B cell (primary cell): ENCODE data around the gene WDR54. TPM values are rescaled to one million over a fixed set of nuclear protein-coding genes. Genes with fewer than 3 reads are reported as not detected.

ENCODE experiments used
- ATAC-seq: fragments of 200-7000 bp; cut with Tn5 transposase; one replicate; pipeline ENCODE4 v1.10.0; 2021; ENCODE audit warnings: low read depth, mild to moderate bottlenecking, moderate number of reproducible peaks, moderate library complexity
- CTCF ChIA-PET: fragments of 350-600 bp; sonication (Branson Sonifier 250); formaldehyde crosslinking; loops from one replicate; lab custom pipeline; 2021; ENCODE audit warnings: antibody characterized with exemption, inconsistent platforms; lab: Charles Lee
- POLR2A ChIA-PET: fragments of 350-600 bp; sonication (Branson Sonifier 250); formaldehyde crosslinking; loops from one replicate; lab custom pipeline; 2021; ENCODE audit warnings: antibody characterized with exemption; lab: Charles Lee
- DNase-seq: peaks from one replicate; pipeline ENCODE4 v3.0.0; 2013
- H2AFZ ChIP-seq: 2 replicates; pipeline ENCODE4 v1.6.1; 2012; ENCODE audit warnings: mild to moderate bottlenecking, low read depth, low read length; ENCODE audit not compliant: insufficient read depth, poor library complexity, severe bottlenecking
- H3K27ac ChIP-seq, 2 donors: 1 replicate in 1 of 2; 2 replicates in 1 of 2; pipeline ENCODE4 v1.5.1; 2012 to 2013; ENCODE audit warnings: low read length in 2 of 2, mild to moderate bottlenecking in 2 of 2, moderate library complexity in 1 of 2
- H3K27me3 ChIP-seq, 4 experiments: fragments of 200-600 bp in 1 of 4; sonication (generic) in 1 of 4; replicated peaks in 1 of 4; 1 replicate in 2 of 4; 2 replicates in 2 of 4; pipeline versions ENCODE4 v1.6.1 to v1.7.0; 2013 to 2016; ENCODE audit warnings: low read length in 3 of 4, mild to moderate bottlenecking in 2 of 4, mixed read lengths in 1 of 4, moderate library complexity in 1 of 4; ENCODE audit not compliant: insufficient read depth in 4 of 4, control insufficient read depth in 3 of 4; ENCODE audit errors: control extremely low read depth in 1 of 4
- H3K36me3 ChIP-seq, 2 experiments: replicated peaks in 1 of 2; 1 replicate in 1 of 2; 2 replicates in 1 of 2; pipeline versions ENCODE4 v1.6.1 to v1.7.1; 2013; ENCODE audit warnings: low read length in 1 of 2; ENCODE audit not compliant: insufficient read depth in 2 of 2, control insufficient read depth in 1 of 2; ENCODE audit errors: control extremely low read depth in 1 of 2, extremely low read depth in 1 of 2
- H3K4me1 ChIP-seq, 2 donors: fragments of 200-600 bp in 1 of 2; sonication (generic) in 1 of 2; 1 replicate in 1 of 2; 2 replicates in 1 of 2; pipeline versions ENCODE4 v1.5.1 to v1.6.1; 2013 to 2017; ENCODE audit warnings: low read length in 2 of 2; ENCODE audit not compliant: control insufficient read depth in 2 of 2, insufficient read depth in 2 of 2
- H3K4me2 ChIP-seq: replicated peaks from 2 replicates; pipeline ENCODE3; 2012; ENCODE audit warnings: mild to moderate bottlenecking, low read depth, low read length; ENCODE audit not compliant: poor library complexity, severe bottlenecking
- H3K4me3 ChIP-seq, 5 experiments: fragments of 200-600 bp in 1 of 5; sonication (generic) in 1 of 5; 1 replicate in 3 of 5; 2 replicates in 2 of 5; pipeline versions ENCODE4 v1.5.1 to v1.7.0; 2011 to 2016; ENCODE audit warnings: low read length in 4 of 5, mild to moderate bottlenecking in 4 of 5, low read depth in 2 of 5, control low read depth in 1 of 5, moderate library complexity in 1 of 5; ENCODE audit not compliant: insufficient read depth in 1 of 5; ENCODE audit errors: control extremely low read depth in 1 of 5, extremely low read depth in 1 of 5
- H3K79me2 ChIP-seq: fragments of 200-600 bp; sonication (generic); one replicate; pipeline ENCODE4 v1.6.0; 2016; ENCODE audit warnings: low read length; ENCODE audit not compliant: control insufficient read depth, insufficient read depth
- H3K9ac ChIP-seq: fragments of 200-600 bp; sonication (generic); 2 replicates; pipeline ENCODE4 v1.6.1; 2017; ENCODE audit warnings: mild to moderate bottlenecking, low read length, moderate library complexity
- H3K9me3 ChIP-seq, 3 donors: one replicate each; pipeline versions ENCODE4 v1.6.1 to v1.7.1; 2013; ENCODE audit warnings: low read length in 2 of 3; ENCODE audit not compliant: control insufficient read depth in 2 of 3, insufficient read depth in 1 of 3; ENCODE audit errors: control extremely low read depth in 1 of 3
- H4K20me1 ChIP-seq: 2 replicates; pipeline ENCODE4 v1.6.0; 2012; ENCODE audit warnings: mild to moderate bottlenecking, low read length; ENCODE audit not compliant: insufficient read depth, control insufficient read depth, poor library complexity, severe bottlenecking
- H3K27ac Mint-ChIP-seq: one replicate; pipeline ENCODE4 v1.8.0; 2021; ENCODE audit warnings: mixed read lengths
- H3K27me3 Mint-ChIP-seq: one replicate; pipeline ENCODE4 v1.8.0; 2021; ENCODE audit warnings: mixed read lengths
- H3K4me1 Mint-ChIP-seq: one replicate; pipeline ENCODE4 v1.8.0; 2021; ENCODE audit warnings: mixed read lengths
- H3K4me3 Mint-ChIP-seq: one replicate; pipeline ENCODE4 v1.8.0; 2021; ENCODE audit warnings: mixed read lengths
- H3K9me3 Mint-ChIP-seq: one replicate; pipeline ENCODE4 v1.8.0; 2022; ENCODE audit warnings: mixed read lengths; ENCODE audit not compliant: insufficient read depth
- EZH2 ChIP-seq: IDR thresholded peaks from 2 replicates; pipeline ENCODE4 v1.6.1; 2012; ENCODE audit warnings: borderline replicate concordance, low read depth, mild to moderate bottlenecking, moderate library complexity, low read length; ENCODE audit not compliant: insufficient read depth, poor library complexity, severe bottlenecking
- WGBS: methylation state at CpG from one replicate; pipeline ENCODE4 v1.1.5; 2013; ENCODE audit warnings: missing lambda C conversion rate; ENCODE audit not compliant: insufficient coverage; 5-methylcytosine and 5-hydroxymethylcytosine counted together
- intact Hi-C: fragments of 100-400 bp; cut with micrococcal nuclease; formaldehyde crosslinking; loops from one replicate; pipeline ENCODE4 v1.10.0; 2022
- polyA plus RNA-seq: library from polyadenylated mRNA; depleted of rRNA; stranded (reverse); fragments of >200 nt; gene quantifications from 2 replicates; pipeline ENCODE4 v1.2.3, GENCODE V29; 2012
- total RNA-seq, 2 donors: library from RNA; stranded (reverse); fragments of 120-200 nt in 1 of 2; gene quantifications; 1 replicate in 1 of 2; 2 replicates in 1 of 2; pipeline versions ENCODE4 v1.2.3 to v1.2.4, GENCODE V29; 2013 to 2022
- TF ChIP-seq, protein P1 (sequence below): fragments of 200-600 bp; IDR thresholded peaks from one replicate; pipeline ENCODE4 v1.8.0; 2022; ENCODE audit warnings: antibody characterized with exemption, mild to moderate bottlenecking

The WDR54 gene
- total and polyA plus RNA-seq, 2 donors (not counting 1 experiment from before 2014, with no cell fraction given), result 42.2 to 52.8 TPM

DNA sequence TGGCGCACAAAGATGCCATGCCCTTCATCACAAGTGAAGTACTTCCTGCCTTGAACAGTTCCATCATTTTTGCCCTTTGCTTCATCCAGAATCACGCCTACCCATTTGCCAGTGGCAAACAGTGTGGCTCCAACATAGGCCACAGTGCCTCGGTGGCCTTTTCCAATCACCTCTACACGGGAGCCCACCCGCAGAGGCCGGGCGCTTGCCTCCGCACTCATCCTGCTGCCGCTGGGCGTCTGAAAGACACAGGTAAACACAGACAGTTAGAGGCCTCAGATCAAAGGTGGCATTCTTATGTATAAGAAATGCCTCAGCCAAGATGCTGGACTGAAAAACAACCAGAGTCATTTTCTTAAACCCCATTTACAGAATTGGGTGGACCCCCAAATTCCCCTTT is 43.5 kb upstream of the WDR54 start:
- Mint-ChIP-seq H3K4me1 (peaks cover 19% of the 10 kb centered on the region), H3K9me3 (no peaks in the 10 kb centered on the region)

More for the DNA sequence above, 43.5 kb upstream of the WDR54 start:
- Mint-ChIP-seq H3K4me3 (no peak overlapping the region), H3K27ac (no peak overlapping the region), H3K27me3 (no peaks in the 10 kb centered on the region)
- Histone ChIP-seq H3K9ac (no peak overlapping the region), H3K9me3 (no peaks in the 10 kb centered on the region), H3K4me2 (no peak overlapping the region), H4K20me1 (peaks cover 71% of the 10 kb centered on the region), H3K27me3 (no peaks in the 10 kb centered on the region), H2AFZ (no peak overlapping the region), H3K36me3 (peaks cover 3 to 29% of the 10 kb centered on the region in 2 experiments), H3K4me3 (no peak overlapping the region), H3K79me2 (peaks cover 38% of the 10 kb centered on the region), H3K27ac (no peak overlapping the region), H3K4me1 (peaks cover 10 to 13% of the 10 kb centered on the region in 2 donors)
- intact Hi-C loops, result no loop called here
- WGBS, result 98% methylated on average over 10 of the region's 10 CpGs
- POLR2A ChIA-PET, result no interaction called here
- CTCF ChIA-PET, result no interaction called here
- no peak for TF ChIP-seq EZH2
- TF ChIP-seq, protein P1, sequence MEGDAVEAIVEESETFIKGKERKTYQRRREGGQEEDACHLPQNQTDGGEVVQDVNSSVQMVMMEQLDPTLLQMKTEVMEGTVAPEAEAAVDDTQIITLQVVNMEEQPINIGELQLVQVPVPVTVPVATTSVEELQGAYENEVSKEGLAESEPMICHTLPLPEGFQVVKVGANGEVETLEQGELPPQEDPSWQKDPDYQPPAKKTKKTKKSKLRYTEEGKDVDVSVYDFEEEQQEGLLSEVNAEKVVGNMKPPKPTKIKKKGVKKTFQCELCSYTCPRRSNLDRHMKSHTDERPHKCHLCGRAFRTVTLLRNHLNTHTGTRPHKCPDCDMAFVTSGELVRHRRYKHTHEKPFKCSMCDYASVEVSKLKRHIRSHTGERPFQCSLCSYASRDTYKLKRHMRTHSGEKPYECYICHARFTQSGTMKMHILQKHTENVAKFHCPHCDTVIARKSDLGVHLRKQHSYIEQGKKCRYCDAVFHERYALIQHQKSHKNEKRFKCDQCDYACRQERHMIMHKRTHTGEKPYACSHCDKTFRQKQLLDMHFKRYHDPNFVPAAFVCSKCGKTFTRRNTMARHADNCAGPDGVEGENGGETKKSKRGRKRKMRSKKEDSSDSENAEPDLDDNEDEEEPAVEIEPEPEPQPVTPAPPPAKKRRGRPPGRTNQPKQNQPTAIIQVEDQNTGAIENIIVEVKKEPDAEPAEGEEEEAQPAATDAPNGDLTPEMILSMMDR, result no peak
- no peak for DNase-seq
- no peak for ATAC-seq
